Measurements from ENCODE around the gene RREB1. TPM values are rescaled to one million over a fixed set of nuclear protein-coding genes. Genes with fewer than 3 reads are reported as not detected.
A peak's percentile ranks its signal among the peaks of the same experiment; 100 is the strongest.

RREB1 gene
- total RNA-seq, 1 experiment from 2014 or later, result 51.1 TPM

- POLR2A ChIA-PET, result no interaction called here
- CTCF ChIA-PET, result no interaction called here
- H3K27me3 Mint-ChIP-seq (ENCODE audit: insufficient read depth, unreplicated experiment), result no peaks in the 10 kb centered on the region
- no peak overlapping the region for H3K4me3 Mint-ChIP-seq (ENCODE audit: unreplicated experiment)
- TF ChIP-seq CTCF (IDR thresholded peaks at IDR 0.05; ENCODE audit: insufficient read depth in 1 of 2, low read depth in 1 of 2, low read length in 1 of 2, severe bottlenecking in 1 of 2, unreplicated experiment in 1 of 2), result no peak
- Histone ChIP-seq H3K27me3 (replicated peaks; ENCODE audit: control insufficient read depth, insufficient read depth, low read length) (no peaks in the 10 kb centered on the region), H3K36me3 (ENCODE audit: control insufficient read depth, insufficient read depth, low read length) (peaks cover 6% of the 10 kb centered on the region), H3K9me3 (no peaks in the 10 kb centered on the region), H3K4me3 (ENCODE audit: low read depth, low read length) (no peak overlapping the region), H3K4me1 (0 out of 2 replicates have a peak, but pooled peaks cover 3% of the 10 kb centered on the region)
- H3K36me3 Mint-ChIP-seq (ENCODE audit: insufficient read depth, unreplicated experiment), result peaks cover 36% of the 10 kb centered on the region
- H3K27ac Mint-ChIP-seq (ENCODE audit: unreplicated experiment), result peak overlapping the region; percentile 21
- no TSS peak for BruUV-seq (replicated peaks)
- no peak for DNase-seq
- intact Hi-C loops (cut with micrococcal nuclease; ENCODE audit: unreplicated experiment), result no loop called here
- H3K4me1 Mint-ChIP-seq (ENCODE audit: low read depth, unreplicated experiment), result no peaks in the 10 kb centered on the region
- no peaks in the 10 kb centered on the region for H3K9me3 Mint-ChIP-seq (ENCODE audit: unreplicated experiment)
Measured at GRCh38 chr6:7215798-7216231, 108.1 kb downstream of the RREB1 start.

- Histone ChIP-seq H3K9me3 (no peaks in the 10 kb centered on the region), H3K4me1 (0 out of 2 replicates have a peak, but pooled peaks cover 3% of the 10 kb centered on the region), H3K36me3 (ENCODE audit: control insufficient read depth, insufficient read depth, low read length) (peaks cover 2% of the 10 kb centered on the region), H3K27me3 (replicated peaks; ENCODE audit: control insufficient read depth, insufficient read depth, low read length) (no peaks in the 10 kb centered on the region), H3K4me3 (ENCODE audit: low read depth, low read length) (no peak overlapping the region)
- no peak overlapping the region for H3K4me3 Mint-ChIP-seq (ENCODE audit: unreplicated experiment)
- H3K36me3 Mint-ChIP-seq (ENCODE audit: insufficient read depth, unreplicated experiment), result peaks cover 32% of the 10 kb centered on the region
- BruUV-seq (replicated peaks), result no TSS peak
- CTCF ChIA-PET, result no interaction called here
- H3K27ac Mint-ChIP-seq (ENCODE audit: unreplicated experiment), result no peak overlapping the region
- POLR2A ChIA-PET, result no interaction called here
- H3K9me3 Mint-ChIP-seq (ENCODE audit: unreplicated experiment), result no peaks in the 10 kb centered on the region
- no peaks in the 10 kb centered on the region for H3K4me1 Mint-ChIP-seq (ENCODE audit: low read depth, unreplicated experiment)
- no peak for TF ChIP-seq CTCF (IDR thresholded peaks at IDR 0.05; ENCODE audit: insufficient read depth in 1 of 2, low read depth in 1 of 2, low read length in 1 of 2, severe bottlenecking in 1 of 2, unreplicated experiment in 1 of 2)
- intact Hi-C loops (cut with micrococcal nuclease; ENCODE audit: unreplicated experiment), result no loop called here
- no peaks in the 10 kb centered on the region for H3K27me3 Mint-ChIP-seq (ENCODE audit: insufficient read depth, unreplicated experiment)
- no peak for DNase-seq
Measured at GRCh38 chr6:7216941-7217621, 109.3 kb downstream of the RREB1 start.

GRCh38 chr6:7218406-7218988 is 110.7 kb downstream of the RREB1 start:
- ChIA-PET POLR2A (interaction anchor here (0.6 kb wide), 1 partner anchor 23 kb away, joined by 5 read pairs; no protein-coding TSS in a partner anchor), CTCF (interaction anchor here (0.6 kb wide), 4 partner anchors 8 to 430 kb away, joined by 3 to 5 read pairs (median 4); no protein-coding TSS in a partner anchor)
- H3K27me3 Mint-ChIP-seq (ENCODE audit: insufficient read depth, unreplicated experiment), result no peaks in the 10 kb centered on the region
- no peak overlapping the region for H3K4me3 ChIP-seq (ENCODE audit: low read depth, low read length)
- no peak overlapping the region for H3K4me3 Mint-ChIP-seq (ENCODE audit: unreplicated experiment)
- no peaks in the 10 kb centered on the region for H3K27me3 ChIP-seq (replicated peaks; ENCODE audit: control insufficient read depth, insufficient read depth, low read length)
- no peaks in the 10 kb centered on the region; the same call in 1 of the 2 replicates for H3K36me3 ChIP-seq (ENCODE audit: control insufficient read depth, insufficient read depth, low read length)
- 0 out of 2 replicates have a peak, but pooled peaks cover 3% of the 10 kb centered on the region for H3K4me1 ChIP-seq
- H3K36me3 Mint-ChIP-seq (ENCODE audit: insufficient read depth, unreplicated experiment), result peaks cover 34% of the 10 kb centered on the region
- H3K27ac Mint-ChIP-seq (ENCODE audit: unreplicated experiment), result no peak overlapping the region
- BruUV-seq (replicated peaks), result no TSS peak
- no peaks in the 10 kb centered on the region for H3K4me1 Mint-ChIP-seq (ENCODE audit: low read depth, unreplicated experiment)
- H3K9me3 Mint-ChIP-seq (ENCODE audit: unreplicated experiment), result no peaks in the 10 kb centered on the region
- no peak for DNase-seq
- H3K9me3 ChIP-seq, result no peaks in the 10 kb centered on the region
- intact Hi-C loops (cut with micrococcal nuclease; ENCODE audit: unreplicated experiment), result no loop called here
- TF ChIP-seq CTCF (IDR thresholded peaks at IDR 0.05; ENCODE audit: insufficient read depth in 1 of 2, low read depth in 1 of 2, low read length in 1 of 2, severe bottlenecking in 1 of 2, unreplicated experiment in 1 of 2), result no peak

Measured in Caco-2 (cell line).